ENCODE measurements around the gene SEMA4B. TPM values are rescaled to one million over a fixed set of nuclear protein-coding genes. Genes with fewer than 3 reads are reported as not detected.
"Not testable (repeated sequence)": the region's sequence is repeated elsewhere in the genome, so short reads cannot be mapped to it uniquely, and the experiment has no call there.

SEMA4B gene
- polyA plus RNA-seq, 1 experiment: 13.5 TPM

GRCh38 chr15:90162956-90163355, 38.2 kb upstream of the SEMA4B start:
- Histone ChIP-seq H3K4me3 (ENCODE audit: low read depth, low read length) (no peak overlapping the region), H3K9me3 (ENCODE audit: control insufficient read depth, insufficient read depth, low read length) (no peaks in the 10 kb centered on the region), H3K27me3 (ENCODE audit: control insufficient read depth, insufficient read depth, low read length) (no peaks in the 10 kb centered on the region), H3K27ac (ENCODE audit: low read depth, low read length) (no peak overlapping the region)
- POLR2A ChIA-PET: no interaction called here
- CTCF ChIA-PET: interaction anchor here (0.6 to 3.6 kb wide), 4 partner anchors 13 to 130 kb away, joined by 3 to 18 read pairs (median 6); no protein-coding TSS in a partner anchor
- TF ChIP-seq CTCF (IDR thresholded peaks at IDR 0.05; ENCODE audit: low read depth, low read length): no peak
- DNase-seq (ENCODE audit: low read depth, low spot score): no peak

GRCh38 chr15:90164239-90164638, 36.9 kb upstream of the SEMA4B start:
- H3K27me3 ChIP-seq (ENCODE audit: control insufficient read depth, insufficient read depth, low read length); DNase-seq (ENCODE audit: low read depth, low spot score); H3K4me3 ChIP-seq (ENCODE audit: low read depth, low read length); H3K9me3 ChIP-seq (ENCODE audit: control insufficient read depth, insufficient read depth, low read length); H3K27ac ChIP-seq (ENCODE audit: low read depth, low read length): not testable (repeated sequence)
- POLR2A ChIA-PET: interaction anchor here (0.6 kb wide), 1 partner anchor 75 kb away, joined by 3 read pairs; no protein-coding TSS in a partner anchor
- CTCF ChIA-PET: interaction anchor here (0.6 to 3.6 kb wide), 3 partner anchors 14 to 62 kb away, joined by 3 to 18 read pairs (median 3); no protein-coding TSS in a partner anchor

- CTCF ChIA-PET: no interaction called here
- Histone ChIP-seq H3K27ac (ENCODE audit: low read depth, low read length) (peak overlapping the region; percentile 40), H3K27me3 (ENCODE audit: control insufficient read depth, insufficient read depth, low read length) (no peaks in the 10 kb centered on the region), H3K9me3 (ENCODE audit: control insufficient read depth, insufficient read depth, low read length) (no peaks in the 10 kb centered on the region), H3K4me3 (ENCODE audit: low read depth, low read length) (no peak overlapping the region)
- POLR2A ChIA-PET: no interaction called here
- TF ChIP-seq CTCF (IDR thresholded peaks at IDR 0.05; ENCODE audit: low read depth, low read length): no peak
- no peak for DNase-seq (ENCODE audit: low read depth, low spot score)
Measured at GRCh38 chr15:90165157-90165556, 36.0 kb upstream of the SEMA4B start.

GRCh38 chr15:90165659-90166489, 35.3 kb upstream of the SEMA4B start:
- TF ChIP-seq CTCF (IDR thresholded peaks at IDR 0.05; ENCODE audit: low read depth, low read length): no peak
- peak; percentile 94 for DNase-seq (ENCODE audit: low read depth, low spot score)
- ChIA-PET CTCF (interaction anchor here (1.6 kb wide), 1 partner anchor 55 kb away, joined by 7 read pairs; no protein-coding TSS in a partner anchor), POLR2A (interaction anchor here (0.9 kb wide), 1 partner anchor 83 kb away, joined by 9 read pairs; the partner anchor contains the start of gene TTLL13)
- H3K4me3 ChIP-seq (ENCODE audit: low read depth, low read length): no peak overlapping the region
- no peaks in the 10 kb centered on the region for H3K27me3 ChIP-seq (ENCODE audit: control insufficient read depth, insufficient read depth, low read length)
- H3K27ac ChIP-seq (ENCODE audit: low read depth, low read length): peak overlapping the region; percentile 49
- no peaks in the 10 kb centered on the region for H3K9me3 ChIP-seq (ENCODE audit: control insufficient read depth, insufficient read depth, low read length)

- H3K9me3 ChIP-seq (ENCODE audit: control insufficient read depth, insufficient read depth, low read length): no peaks in the 10 kb centered on the region
- H3K27me3 ChIP-seq (ENCODE audit: control insufficient read depth, insufficient read depth, low read length): no peaks in the 10 kb centered on the region
- H3K27ac ChIP-seq (ENCODE audit: low read depth, low read length): no peak overlapping the region
- H3K4me3 ChIP-seq (ENCODE audit: low read depth, low read length): no peak overlapping the region
- no peak for DNase-seq (ENCODE audit: low read depth, low spot score)
- ChIA-PET CTCF (interaction anchor here (1.6 kb wide), 1 partner anchor 54 kb away, joined by 7 read pairs; no protein-coding TSS in a partner anchor), POLR2A (no interaction called here)
- no peak for TF ChIP-seq CTCF (IDR thresholded peaks at IDR 0.05; ENCODE audit: low read depth, low read length)
Measured at GRCh38 chr15:90167121-90167520, 34.0 kb upstream of the SEMA4B start.
